GM20000 (cell line): ENCODE results near the gene EFCAB9.

Experiments
- DNase-seq: peaks from one replicate; pipeline ENCODE4 v3.0.0; 2012; ENCODE audit warnings: low spot score
- CTCF ChIP-seq: IDR thresholded peaks from 2 replicates; pipeline ENCODE4 v1.5.1; 2012; ENCODE audit warnings: mild to moderate bottlenecking, control low read depth; ENCODE audit errors: extremely low read depth, missing control alignments

Gene EFCAB9

DNA sequence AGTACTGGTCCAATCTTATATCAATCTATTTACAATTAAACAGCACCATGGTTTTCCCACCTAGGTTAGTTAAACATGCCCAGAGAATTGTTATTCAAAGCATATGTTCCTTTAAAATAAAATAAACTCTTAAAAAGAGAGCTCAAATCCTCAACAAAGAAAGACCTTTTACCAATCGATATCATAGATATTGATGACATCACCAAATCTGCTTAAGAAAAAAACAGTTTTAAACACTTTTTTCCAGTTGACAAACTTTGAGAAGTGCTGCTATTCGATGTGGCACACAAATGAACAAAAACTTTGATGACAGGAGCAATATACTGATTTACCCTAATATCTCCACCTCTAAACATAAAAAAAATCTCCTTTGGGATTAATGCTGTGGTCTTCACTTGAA is 15.7 kb downstream of the EFCAB9 start:
- no peak for TF ChIP-seq CTCF
- DNase-seq, result no peak

DNA sequence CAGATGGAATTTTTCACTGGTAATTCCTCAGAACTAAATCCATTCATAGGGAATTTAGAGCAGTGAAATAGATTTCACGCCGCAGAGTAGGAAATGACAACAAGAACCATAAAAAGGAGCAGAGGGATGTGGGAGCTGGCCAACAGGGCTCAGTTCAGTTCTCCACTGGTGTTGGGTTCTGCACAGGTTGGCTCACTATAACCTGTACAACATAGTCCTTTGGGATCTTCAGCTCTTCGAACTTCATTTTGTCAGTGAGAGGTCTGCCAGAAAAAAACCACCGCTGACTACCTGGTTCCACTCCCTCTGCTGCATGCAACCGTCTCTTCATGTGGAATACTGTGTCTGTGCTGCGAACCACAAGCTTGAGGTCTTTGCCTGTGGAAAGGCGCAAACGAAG is 17.7 kb downstream of the EFCAB9 start:
- no peak for TF ChIP-seq CTCF

GRCh38 chr5:172213126-172213525 is 19.2 kb downstream of the EFCAB9 start:
- TF ChIP-seq CTCF, result no peak

More for the DNA sequence above, 17.7 kb downstream of the EFCAB9 start:
- no peak for DNase-seq

GRCh38 chr5:172216345-172216744 is 22.4 kb downstream of the EFCAB9 start:
- no peak for DNase-seq
- no peak for TF ChIP-seq CTCF

More at GRCh38 chr5:172213126-172213525, 19.2 kb downstream of the EFCAB9 start:
- no peak for DNase-seq

GRCh38 chr5:172219296-172219695 is 25.3 kb downstream of the EFCAB9 start:
- TF ChIP-seq CTCF, result no peak

GRCh38 chr5:172223901-172224873 is 30.2 kb downstream of the EFCAB9 start:
- TF ChIP-seq CTCF, result no peak
- peak; percentile 45 for DNase-seq

More at GRCh38 chr5:172219296-172219695, 25.3 kb downstream of the EFCAB9 start:
- no peak for DNase-seq

DNA sequence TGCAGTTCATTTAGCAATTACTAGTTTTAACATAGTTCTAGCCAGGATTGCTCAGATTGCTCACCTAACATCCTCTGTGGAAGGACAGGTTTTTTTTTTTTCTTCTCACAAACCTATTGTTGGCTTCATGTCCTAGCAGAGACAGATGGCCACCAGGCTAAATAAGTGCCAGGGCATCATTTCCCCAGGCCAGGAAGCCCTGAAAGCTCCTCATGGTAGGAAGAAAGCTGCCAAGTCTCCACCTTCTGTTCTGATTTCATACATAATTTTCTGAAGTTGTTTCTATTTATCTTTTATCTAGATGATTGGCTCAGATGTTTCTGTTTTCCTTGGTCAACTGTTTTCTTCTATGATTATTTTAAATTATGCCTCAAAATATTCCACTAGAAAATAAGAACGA is 31.0 kb downstream of the EFCAB9 start:
- TF ChIP-seq CTCF, result no peak
- no peak for DNase-seq
